G401.6 (cell line): ENCODE results near the gene PCMTD2.
"Not testable (repeated sequence)": the region's sequence is repeated elsewhere in the genome, so short reads cannot be mapped to it uniquely, and the experiment has no call there.

Source experiments
- FAIRE-seq: peaks from 2 replicates; lab custom pipeline; 2012; peaks lifted over from hg19 to GRCh38; lab: Jason Lieb, UNC

The PCMTD2 gene

DNA sequence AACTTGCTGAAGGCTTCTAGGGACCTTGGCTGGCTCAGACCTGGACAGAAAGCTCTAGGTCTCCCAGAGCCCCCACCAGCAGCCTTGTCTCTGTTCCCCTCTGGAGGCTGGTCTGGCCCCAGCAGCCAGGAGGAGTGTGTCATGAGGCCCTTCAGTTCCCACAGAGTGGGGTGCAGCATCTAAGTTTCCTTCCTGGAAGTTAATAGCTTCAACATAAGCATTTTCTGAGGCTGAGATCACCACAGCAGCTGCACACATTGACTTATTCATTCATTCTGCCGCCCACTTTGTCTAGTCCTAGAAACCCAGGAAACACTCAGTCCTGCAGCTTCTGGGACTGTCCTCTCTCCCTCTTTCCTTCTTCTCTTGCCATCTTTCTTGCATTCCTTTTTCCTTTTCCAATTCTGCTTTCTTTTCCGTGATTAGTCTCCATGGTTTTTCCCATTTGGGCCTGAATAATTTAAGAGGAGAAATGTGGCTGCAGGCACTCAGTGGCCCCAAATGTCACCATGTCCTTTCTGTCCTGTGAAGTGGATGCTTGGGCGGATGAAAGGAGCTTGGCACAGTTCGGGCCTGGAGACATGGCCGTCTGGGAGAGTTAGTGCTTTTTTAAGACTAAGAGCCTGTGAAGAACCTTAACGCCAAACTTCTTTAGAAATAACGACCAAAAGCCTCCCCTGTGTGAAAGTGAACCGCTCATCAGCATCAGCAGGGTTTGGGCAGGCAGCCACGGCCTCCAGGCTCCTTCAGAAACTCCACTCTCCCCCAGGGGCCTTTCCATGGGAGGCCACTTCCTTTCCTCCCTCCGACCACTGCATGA lies 31.0 kb upstream of the PCMTD2 start:
- no peak for FAIRE-seq

DNA sequence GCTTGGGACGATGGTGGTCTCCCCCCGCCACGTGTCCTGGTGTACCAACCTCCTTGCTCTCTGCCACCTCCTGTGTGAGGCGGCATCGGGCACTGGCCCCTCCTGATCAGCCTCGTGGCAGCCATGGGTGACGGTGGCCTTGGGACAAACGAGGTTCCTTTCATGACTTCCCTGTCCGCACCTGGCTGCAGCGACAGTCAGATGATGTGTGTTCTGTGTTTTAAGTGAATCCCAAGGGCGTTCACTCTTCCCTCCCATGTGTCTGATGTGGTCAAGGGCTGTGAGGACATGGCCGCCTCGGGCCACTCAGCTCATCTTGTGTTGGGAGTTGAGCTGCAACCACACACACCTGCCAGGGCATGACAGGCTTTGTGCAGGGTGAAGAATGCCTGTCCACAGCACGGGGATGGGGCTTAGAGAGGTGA lies 30.4 kb upstream of the PCMTD2 start:
- FAIRE-seq, result no peak

DNA sequence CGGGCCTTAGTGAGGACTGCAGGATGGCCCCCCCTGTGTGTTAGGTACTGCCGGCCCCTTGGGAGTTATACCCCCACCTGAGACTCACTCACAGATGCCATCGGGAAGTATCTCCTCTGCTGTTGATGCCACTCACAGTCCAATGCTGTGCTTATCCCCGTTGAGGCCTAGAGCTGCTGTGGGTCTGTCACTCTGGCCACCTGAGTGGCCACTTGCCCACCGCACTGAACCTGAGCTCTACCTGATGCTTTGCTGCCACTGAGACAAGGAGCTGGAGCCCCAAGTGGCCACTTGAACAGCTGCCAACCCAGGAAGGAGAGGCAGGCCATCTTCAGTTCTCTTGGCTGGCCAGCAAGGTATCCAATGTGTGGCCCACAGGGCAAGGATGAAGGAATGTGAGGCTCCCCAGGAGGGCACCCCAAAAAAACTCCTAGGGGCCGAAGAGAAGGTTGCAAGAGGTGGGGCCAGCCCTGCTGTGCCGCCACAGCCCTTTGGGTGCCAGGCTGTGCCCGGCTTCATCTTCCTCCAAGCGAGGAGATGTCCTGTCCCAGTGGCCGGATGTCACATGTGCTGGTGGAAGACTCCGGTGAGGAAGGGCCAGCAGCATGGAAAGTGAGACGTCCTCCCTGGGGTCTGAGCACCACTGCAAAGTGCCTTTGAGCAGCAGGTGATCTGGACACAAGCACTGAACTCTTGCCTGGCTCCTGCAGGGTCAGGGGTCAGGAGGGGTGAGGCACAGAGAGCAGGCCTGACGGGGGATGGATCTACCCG lies 29.5 kb upstream of the PCMTD2 start:
- FAIRE-seq, result no peak

DNA sequence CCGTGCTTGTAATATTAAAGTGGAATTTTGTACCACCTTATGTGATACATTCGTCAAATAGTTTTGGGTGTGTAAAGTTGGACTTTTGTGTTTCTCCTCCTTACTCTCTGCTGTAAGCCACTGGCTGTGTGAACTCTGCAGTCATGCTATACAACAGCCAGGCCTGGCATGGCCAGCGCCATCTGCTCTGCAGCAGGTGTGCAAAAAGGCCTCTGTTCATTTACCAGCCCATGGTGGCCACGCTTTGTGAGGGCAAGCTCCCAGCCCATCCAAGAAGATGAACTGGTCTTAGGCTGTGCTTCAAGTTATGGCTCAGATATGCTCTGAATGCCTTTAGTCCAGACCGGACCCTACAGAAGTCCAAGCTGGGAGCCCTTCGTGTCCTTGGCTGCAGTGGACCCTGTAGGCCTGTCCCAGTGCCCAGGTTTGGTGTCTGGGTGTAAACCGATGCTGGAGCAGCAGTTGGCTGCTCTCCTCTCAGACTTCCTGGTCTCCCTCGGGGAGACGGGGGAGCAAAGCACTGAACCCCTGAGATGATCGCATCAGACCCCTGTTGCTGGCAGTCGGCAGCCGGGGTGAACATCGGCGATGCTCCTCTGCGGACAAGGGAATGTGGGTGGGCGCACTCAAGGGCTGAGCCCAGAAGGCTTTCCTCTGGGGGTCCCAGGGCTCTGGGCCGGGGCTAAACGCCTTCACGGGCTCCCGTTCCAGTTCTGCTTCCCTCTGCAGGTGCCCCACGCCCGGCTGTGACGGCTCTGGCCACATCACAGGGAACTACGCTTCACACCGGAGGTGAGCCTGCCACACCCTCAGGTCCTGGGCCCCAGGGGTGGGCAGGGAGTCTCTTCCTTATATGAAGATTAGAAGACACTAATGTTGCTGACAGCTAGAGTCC lies 28.6 kb upstream of the PCMTD2 start:
- FAIRE-seq, result no peak

DNA sequence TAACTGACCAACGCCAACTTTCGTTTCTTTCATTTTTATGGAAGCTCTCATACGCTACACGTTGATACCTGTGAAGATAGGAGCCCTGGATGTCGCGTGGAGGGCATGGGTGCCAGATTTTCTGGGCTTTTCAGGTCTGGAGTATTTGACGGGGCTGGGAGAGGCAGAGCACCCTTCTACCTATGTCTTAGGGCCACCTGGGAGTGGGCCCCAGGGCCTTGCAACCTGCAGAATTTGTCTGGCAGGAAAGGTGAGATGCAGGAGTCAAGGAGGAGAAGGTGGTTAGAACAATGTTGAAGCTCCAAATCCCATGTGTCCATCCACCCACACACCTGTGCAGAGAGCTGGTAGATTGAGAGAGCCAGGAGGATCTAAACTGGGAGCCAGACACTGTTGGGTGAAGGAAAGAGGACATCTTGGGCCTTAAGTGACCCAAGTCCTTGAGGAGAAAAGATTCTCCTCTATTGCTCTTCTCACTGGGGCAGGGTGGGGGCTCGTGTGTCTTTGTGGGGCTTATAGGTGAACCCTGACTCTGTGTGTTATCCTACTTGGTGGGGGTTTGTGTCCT lies 27.4 kb upstream of the PCMTD2 start:
- no peak for FAIRE-seq

DNA sequence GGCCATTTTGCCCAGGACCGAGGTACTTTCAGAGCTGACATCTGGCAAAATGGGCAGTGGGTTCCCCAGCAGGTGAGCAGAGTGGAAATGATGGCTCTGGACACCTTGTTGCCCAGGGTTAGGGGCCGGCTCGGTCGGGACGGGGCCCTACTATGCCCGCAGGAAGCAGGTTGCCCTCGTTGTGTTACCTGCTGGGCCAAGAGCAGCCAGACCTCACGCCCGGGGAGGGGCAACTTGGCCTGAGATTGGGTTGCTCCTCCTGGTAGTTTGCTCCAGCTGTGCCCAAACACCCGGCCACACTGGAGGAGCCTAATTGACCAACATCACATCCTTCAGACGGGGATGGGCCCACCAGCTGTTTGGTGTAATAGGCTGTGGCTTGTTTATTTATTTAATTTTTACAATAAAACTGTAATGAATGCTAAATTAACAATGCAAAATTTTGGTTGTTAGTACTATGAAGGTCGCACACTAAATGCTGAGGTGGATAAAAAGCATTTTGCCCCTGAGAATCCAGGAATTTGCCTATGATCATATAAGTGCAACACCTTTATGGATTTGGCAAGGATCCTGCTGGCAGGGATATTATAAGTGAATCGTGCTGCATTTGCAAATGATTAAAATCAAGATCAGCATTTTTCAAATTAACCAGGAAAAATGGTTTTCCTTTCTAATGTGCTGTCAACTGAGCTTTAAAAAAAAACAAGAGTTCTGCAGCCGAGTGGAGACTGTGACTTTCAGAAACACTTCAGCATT lies 26.6 kb upstream of the PCMTD2 start:
- no peak for FAIRE-seq

DNA sequence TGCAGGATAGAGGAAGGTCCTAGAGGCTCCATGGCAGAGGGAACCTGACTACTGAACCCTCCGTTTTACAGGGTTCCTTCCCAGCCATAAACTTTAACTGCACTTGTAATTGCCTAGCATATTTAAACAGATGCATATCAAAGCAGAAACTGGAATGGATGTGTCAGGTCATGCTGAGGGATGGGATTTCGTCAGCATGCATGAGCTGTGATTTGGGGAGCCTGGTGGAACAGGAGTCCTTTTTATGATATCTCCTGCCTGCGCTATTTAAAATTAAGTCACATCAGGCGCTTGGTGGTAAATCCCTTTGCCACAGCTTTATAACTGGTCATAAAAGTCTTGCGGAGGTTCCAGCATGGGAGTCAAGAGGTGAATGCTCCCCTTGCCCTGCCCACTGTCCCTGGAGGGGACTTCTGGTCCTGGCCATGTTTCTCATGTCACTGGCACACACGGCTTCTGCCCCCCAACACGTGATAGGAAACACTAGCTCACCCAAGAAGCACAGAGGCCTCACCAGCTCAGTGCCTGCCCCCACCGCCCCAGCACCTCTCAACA lies 26.0 kb upstream of the PCMTD2 start:
- no peak for FAIRE-seq

DNA sequence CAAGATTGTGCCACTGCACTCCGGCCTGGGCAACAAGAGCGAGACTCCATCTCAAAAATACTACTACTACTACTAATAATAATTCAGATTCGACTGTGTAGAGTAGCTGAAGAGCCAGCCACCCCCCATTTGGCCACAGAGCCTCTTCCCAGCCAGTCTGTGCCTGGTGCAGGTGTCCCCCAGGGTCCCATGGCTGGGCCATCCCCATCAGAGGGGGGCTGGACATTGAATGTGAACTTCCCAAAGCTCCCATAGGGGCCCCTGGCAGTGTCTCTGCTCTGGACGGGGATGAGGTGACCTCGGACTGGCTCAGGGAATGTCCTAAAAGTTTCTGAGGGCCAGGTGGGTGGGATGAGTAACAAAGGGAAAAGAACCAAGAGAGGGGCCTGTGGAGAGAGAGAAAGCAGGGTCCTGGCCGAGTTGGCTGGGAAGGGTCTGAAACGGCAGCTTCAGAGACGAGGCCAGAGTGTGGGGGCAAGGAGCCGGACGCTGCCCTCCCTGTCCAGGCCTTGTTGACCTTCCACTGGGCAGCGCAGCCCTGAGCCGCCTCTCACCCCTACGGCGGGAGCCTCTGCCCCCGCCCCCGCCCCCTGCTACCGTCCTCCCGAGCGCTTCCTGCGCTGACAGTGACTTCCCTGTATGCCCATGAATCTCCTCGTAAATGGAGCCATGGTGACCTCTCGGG lies 24.9 kb upstream of the PCMTD2 start:
- no peak for FAIRE-seq

DNA sequence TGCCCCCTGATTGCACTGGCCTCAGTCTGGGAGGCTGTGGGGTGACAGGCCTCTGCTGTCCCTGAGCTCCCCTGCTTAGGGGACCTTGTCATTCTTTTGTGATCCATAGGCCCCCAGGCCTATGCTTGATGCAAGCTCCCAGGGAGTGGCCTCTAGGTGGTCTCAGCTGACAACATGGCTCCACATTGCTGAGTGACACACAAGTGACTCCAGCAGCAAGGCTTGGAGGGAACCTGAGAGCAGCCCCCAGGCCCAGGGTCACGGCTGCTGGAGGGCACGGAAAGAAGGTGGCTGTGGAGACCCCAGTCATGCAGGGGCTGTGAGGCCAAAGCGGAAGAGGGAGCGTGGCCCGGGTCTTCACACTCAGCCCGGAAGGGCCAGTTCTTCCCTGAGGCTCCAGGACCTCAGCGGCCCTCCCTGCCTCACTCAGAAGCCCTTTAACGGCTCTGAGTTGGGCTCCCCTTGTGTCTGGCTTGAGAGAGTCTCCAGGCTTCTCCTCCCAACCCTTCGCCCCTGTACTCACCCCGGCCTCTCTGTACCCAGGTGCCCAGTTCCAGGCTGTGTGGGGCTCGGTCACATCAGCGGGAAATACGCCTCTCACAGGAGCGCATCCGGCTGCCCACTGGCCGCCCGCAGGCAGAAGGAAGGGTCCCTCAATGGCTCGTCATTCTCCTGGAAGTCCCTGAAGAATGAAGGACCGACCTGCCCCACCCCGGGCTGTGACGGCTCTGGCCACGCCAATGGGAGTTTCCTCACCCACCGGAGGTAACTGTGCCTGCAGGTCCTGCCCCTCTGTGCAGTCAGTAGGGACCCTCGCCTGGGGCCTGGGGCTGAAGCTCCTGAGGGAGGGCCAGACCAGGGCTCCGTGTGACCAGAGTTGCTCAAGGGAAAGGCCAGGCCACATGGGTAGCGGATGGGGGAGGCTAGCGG lies 23.7 kb upstream of the PCMTD2 start:
- FAIRE-seq, result no peak

DNA sequence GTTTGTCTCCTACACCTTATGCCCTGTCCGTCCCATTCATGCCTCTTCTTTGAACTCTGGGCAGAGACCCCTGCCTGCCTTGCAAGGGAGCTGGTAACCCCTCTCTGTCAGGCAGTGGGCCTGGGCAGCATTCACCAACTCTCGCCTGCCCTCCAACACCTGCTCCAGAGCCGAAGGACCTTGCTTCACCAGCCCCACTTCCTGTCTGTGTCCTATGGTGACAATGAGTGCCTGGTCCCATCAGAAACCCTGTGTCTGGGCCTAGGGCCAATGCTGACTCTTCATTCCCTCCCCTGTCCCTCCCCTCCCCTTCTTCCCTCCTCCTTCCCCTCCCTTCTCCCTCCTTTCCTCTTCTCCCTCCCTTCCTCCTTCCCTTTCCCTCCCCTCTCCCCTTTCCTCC lies 22.8 kb upstream of the PCMTD2 start:
- no peak for FAIRE-seq

DNA sequence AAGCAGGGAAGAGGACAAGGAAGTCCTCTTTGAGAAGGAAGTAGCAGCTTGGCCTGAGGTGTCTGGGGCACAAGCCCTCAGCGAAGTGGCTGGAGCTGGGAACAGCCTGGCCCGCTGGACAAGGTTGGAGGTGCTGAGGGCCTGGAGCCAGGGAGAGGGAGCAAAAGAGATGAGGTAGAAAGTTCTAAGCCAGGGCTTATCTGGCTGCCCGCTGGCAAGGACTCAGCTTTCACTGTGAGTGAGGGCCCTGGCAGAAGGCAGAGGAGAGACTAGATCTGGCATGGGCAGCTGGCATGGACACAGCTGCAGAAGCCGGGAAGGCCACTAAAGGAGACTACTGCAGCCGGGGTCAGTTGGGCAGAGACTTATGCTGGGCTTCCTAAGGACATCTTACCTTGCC lies 21.8 kb upstream of the PCMTD2 start:
- no peak for FAIRE-seq

DNA sequence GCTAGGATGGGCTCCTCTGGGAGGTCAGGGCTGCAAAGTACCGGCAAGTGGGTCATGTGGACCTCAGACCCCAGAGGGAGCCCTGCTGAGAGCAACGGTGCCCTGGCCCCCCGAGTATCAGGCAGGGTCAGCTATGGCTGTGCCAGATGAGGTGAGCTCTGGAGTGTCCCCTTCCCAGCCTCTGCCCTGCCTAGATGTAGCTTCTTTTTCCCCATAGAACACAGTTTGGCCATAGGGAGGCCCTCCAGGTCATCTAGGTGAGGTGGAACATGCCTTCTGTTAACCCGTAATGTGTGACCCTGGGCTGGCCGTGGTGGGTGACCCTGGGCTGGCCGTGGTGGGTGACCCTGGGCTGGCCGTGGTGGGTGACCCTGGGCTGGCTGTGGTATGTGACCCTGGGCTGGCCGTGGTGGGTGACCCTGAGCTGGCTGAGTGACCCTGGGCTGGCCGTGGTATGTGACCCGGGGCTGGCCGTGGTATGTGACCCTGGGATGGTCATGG lies 21.2 kb upstream of the PCMTD2 start:
- no peak for FAIRE-seq

DNA sequence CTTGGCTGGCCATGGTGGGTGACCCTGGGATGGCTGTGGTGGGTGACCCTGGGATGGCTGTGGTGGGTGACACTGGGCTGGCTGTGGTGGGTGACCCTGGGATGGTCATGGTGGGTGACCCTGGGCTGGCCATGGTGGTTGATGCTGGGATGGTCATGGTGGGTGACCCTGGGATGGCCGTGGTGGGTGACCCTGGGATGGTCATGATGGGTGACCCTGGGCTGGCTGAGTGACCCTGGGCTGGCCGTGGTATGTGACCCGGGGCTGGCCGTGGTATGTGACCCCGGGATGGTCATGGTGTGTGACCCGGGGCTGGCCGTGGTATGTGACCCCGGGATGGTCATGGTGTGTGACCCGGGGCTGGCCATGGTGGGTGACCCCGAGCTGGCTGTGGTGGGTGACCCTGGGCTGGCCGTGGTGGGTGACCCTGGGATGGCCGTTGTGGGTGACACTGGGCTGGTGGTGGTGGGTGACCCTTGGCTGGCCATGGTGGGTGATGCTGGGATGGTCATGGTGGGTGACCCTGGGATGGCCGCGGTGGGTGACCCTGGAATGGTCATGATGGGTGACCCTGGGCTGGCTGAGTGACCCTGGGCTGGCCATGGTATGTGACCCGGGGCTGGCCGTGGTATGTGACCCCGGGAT lies 20.5 kb upstream of the PCMTD2 start:
- FAIRE-seq, result not testable (repeated sequence)

DNA sequence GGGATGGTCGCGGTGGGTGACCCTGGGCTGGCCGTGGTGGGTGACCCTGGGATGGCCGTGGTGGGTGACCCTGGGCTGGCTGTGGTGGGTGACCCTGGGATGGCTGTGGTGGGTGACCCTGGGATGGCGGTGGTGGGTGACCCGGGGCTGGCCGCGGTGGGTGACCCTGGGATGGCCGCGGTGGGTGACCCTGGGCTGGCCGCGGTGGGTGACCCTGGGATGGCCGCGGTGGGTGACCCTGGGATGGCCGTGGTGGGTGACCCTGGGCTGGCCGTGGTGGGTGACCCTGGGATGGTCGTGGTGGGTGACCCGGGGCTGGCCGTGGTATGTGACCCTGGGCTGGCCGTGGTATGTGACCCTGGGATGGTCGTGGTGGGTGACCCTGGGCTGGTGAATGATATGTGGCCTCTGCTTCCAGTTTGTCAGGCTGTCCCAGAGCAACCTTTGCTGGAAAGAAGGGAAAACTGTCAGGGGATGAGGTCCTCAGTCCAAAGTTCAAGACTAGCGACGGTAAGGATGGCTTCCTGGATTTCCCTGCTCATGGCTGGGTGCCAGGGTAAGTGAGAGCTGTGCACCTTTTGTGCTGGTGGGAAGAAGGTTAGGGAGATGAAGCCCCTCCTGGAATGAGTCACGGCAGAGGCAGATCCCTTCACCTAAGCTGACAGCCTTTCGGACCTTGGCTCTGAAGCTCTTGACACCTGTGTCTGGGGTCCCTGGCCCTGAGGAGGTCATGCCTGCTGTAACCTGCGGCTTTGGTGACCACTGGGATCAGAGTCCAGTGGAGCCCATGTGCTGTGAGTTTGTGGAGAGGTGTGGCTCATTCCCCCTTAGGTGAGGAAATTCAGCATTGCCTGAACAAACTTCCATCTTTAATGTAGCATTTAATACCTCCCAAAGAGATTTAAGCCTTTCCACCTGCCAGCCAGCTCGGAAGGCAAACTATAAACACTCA lies 19.1 kb upstream of the PCMTD2 start:
- no peak for FAIRE-seq

DNA sequence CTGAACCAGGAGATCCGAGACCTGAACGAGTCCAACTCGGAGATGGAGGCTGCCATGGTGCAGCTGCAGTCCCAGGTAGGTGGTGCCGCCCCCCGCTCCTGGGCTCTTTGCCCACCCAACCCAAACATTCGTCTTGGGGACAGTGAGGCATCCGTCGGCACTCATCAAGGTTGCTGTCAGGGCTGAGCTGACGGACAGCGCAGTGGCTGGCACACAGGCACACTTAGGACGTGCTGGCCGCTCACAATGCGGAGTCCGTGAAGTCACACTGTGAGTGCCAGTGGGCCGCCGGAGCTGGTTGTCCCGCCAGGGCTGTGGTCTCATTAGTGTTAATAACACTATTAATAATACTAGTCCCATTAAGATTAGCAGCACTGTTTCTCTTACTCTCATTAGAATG lies 18.2 kb upstream of the PCMTD2 start:
- FAIRE-seq, result no peak

DNA sequence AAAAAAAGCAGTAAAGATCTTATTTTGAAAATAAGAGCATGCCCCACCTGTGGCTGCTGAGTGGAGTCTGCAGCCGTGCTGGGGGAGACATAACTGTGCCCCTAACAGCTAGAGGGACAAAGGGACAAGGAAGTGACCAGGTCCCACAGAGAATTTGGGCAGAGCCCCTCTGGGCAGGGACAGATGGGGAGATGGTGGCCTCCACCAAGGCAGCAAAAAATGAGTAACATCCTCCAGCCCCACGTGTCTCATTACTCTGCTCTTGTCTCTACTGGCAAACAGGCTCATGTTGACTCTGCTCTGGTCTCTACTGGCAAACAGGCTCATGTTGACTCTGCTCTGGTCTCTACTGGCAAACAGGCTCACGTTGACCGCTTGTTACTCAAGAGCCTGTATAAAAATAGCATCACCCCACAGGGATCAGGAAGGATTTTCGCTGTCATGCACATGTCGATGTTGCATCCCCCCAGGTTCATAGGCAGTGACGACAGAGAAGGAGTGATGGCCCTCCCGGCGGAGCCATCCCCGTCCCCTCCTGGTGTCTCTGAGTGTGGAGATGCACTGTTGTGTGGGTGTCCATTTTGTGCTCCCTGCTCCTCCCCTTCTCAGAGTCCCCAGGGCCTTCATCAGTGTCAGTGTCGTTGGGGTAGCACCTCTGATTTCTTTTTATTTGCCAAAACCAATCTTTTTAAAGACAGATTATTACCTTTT lies 17.3 kb upstream of the PCMTD2 start:
- FAIRE-seq, result no peak

DNA sequence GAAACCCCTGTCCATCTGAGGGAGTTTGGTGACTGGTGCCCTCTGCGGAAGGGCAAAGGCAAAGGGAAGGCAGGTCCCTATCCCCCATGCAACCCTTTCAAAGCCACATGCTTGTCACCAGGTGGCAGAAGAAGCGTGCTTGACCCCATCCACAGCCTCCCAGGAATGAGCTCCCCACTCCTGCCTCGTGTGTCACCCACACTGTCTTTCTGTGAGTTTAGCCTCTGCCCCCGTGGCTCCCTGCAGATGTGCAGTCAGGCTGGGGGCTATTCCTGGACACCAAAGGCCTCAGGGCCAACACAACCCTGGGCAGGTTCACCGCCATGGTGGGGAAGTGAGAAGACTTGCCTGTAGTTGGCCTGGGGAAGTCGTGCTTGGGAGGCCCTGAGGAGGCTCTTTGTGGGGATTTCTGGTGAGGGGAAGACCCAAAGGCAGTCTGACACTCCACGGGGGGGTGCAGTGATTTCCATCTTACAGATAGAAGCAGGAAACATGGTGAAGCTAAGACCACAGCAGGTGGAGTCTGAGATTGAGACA lies 16.6 kb upstream of the PCMTD2 start:
- FAIRE-seq, result no peak
